ENCODE data around the gene SLC35E4. TPM values are rescaled to one million over a fixed set of nuclear protein-coding genes. Genes with fewer than 3 reads are reported as not detected.
A peak's percentile ranks its signal among the peaks of the same experiment; 100 is the strongest.

SLC35E4 gene
- total and polyA plus RNA-seq, 2 donors from 2014 or later: 1.8 to 3.2 TPM

DNA sequence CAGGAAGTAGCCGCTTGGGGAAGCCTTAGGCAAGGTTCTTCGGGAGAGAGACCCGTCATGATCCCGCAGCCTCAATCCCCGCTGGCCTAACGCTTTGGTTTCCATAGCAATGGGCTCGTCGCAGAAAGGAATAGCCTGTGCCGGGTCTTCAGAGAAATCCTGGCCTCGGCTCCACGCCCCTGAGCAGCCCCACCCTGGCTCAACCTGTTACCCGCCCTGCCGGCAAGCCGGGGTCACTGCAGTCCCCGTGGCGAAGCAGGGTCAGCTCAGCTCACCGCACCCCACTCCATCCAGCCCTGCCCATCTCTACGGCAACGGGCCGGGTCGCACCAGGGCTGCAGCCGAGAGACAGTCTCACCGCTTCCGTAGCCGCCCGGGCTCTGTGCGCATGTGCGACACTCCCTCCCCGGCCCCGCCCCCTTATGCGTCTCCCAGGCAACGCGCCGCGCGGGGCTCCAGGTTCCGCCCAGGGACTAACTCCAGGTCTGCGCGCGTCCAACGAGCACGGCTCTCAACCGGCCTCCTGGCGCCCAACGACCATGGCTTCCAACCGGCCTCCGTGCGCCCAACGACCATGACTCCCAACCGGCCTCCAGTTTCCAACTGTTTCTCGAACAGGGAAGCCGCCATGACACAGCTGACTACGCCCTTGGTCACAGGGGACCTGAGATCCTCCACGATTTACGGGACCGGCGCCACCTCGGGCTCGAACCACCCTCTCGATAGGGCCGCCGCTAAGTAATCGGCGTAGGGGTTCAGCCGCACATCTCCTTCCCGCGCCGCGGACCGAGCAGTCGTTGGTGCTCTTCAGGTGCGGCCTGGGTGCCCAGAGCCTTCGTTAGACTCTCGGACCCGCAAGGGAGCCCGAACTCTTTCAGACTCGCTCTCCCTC lies 32.2 kb downstream of the SLC35E4 start, which contains the start of gene DUSP18:
TSS of gene DUSP18 (minus strand) at position 382 of the 892 bp plus-strand sequence. CDS start 3,872 bp downstream, outside the sequence.
- H3K9me3 ChIP-seq (ENCODE audit: control insufficient read depth in 2 of 3, insufficient read depth in 1 of 3, low read length in 3 of 3): no peaks in the 10 kb centered on the region
- TF ChIP-seq, protein P1, sequence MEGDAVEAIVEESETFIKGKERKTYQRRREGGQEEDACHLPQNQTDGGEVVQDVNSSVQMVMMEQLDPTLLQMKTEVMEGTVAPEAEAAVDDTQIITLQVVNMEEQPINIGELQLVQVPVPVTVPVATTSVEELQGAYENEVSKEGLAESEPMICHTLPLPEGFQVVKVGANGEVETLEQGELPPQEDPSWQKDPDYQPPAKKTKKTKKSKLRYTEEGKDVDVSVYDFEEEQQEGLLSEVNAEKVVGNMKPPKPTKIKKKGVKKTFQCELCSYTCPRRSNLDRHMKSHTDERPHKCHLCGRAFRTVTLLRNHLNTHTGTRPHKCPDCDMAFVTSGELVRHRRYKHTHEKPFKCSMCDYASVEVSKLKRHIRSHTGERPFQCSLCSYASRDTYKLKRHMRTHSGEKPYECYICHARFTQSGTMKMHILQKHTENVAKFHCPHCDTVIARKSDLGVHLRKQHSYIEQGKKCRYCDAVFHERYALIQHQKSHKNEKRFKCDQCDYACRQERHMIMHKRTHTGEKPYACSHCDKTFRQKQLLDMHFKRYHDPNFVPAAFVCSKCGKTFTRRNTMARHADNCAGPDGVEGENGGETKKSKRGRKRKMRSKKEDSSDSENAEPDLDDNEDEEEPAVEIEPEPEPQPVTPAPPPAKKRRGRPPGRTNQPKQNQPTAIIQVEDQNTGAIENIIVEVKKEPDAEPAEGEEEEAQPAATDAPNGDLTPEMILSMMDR (IDR thresholded peaks at IDR 0.05; ENCODE audit: borderline replicate concordance, extremely low read depth, insufficient read depth): no peak
- H3K36me3 ChIP-seq (ENCODE audit: control insufficient read depth in 2 of 3, insufficient read depth in 3 of 3, low read length in 3 of 3): peaks cover 0 to 11% (median 0%) of the 10 kb centered on the region in 3 donors
- no peaks in the 10 kb centered on the region for H3K27me3 ChIP-seq (ENCODE audit: control insufficient read depth, insufficient read depth, low read length)
- H3K4me1 ChIP-seq (ENCODE audit: control insufficient read depth in 2 of 3, insufficient read depth in 2 of 3, low read depth in 1 of 3, low read length in 3 of 3): peaks cover 0 to 7% (median 0%) of the 10 kb centered on the region in 3 donors
- peak within 1 kb of the TSS; percentile 67 to 81 (median 80) for H3K9ac ChIP-seq (ENCODE audit: low read length in 3 of 3)
- peak within 1 kb of the TSS; percentile 75 to 86 (median 81) for H3K4me3 ChIP-seq (ENCODE audit: low read length in 3 of 3)
- H3K27ac ChIP-seq (ENCODE audit: low read depth in 2 of 2, low read length in 2 of 2): peak within 1 kb of the TSS in 1 of 2 donors; percentile 3
- intact Hi-C loops (cut with DNase I): no loop called here
- no peak for FAIRE-seq
- peak; percentile 95 to 97 (median 96) for DNase-seq

DNA sequence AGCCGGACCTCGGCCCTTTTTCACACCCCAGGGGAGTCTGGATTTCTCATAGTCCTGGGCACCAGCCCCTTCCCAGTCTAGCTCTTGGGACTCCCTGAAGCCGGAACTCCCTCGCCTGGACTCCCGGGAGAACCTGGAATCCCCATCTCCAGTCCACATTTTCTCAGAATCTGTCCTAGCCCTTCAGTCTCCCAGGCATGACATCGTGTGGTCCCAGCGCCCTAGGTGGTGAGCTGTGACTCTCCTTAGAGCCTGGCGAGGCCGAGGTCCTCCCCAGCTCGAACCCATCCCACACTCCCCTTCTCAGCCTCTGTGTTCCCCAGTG lies 32.8 kb downstream of the SLC35E4 start:
- TF ChIP-seq, protein P1 (IDR thresholded peaks at IDR 0.05; ENCODE audit: borderline replicate concordance, extremely low read depth, insufficient read depth): no peak
- DNase-seq: no peak
- Histone ChIP-seq H3K27ac (ENCODE audit: low read depth in 2 of 2, low read length in 2 of 2) (no peak overlapping the region), H3K9me3 (ENCODE audit: control insufficient read depth in 2 of 3, insufficient read depth in 1 of 3, low read length in 3 of 3) (no peaks in the 10 kb centered on the region), H3K4me1 (ENCODE audit: control insufficient read depth in 2 of 3, insufficient read depth in 2 of 3, low read depth in 1 of 3, low read length in 3 of 3) (peaks cover 0 to 7% (median 0%) of the 10 kb centered on the region in 3 donors), H3K9ac (ENCODE audit: low read length in 3 of 3) (peak overlapping the region in 2 of 3 donors; percentile 65 to 81), H3K4me3 (ENCODE audit: low read length in 3 of 3) (peak overlapping the region; percentile 75 to 86 (median 81)), H3K36me3 (ENCODE audit: control insufficient read depth in 2 of 3, insufficient read depth in 3 of 3, low read length in 3 of 3) (peaks cover 0 to 8% (median 0%) of the 10 kb centered on the region in 3 donors), H3K27me3 (ENCODE audit: control insufficient read depth, insufficient read depth, low read length) (no peaks in the 10 kb centered on the region)
- intact Hi-C loops (cut with DNase I): no loop called here
- FAIRE-seq: no peak

DNA sequence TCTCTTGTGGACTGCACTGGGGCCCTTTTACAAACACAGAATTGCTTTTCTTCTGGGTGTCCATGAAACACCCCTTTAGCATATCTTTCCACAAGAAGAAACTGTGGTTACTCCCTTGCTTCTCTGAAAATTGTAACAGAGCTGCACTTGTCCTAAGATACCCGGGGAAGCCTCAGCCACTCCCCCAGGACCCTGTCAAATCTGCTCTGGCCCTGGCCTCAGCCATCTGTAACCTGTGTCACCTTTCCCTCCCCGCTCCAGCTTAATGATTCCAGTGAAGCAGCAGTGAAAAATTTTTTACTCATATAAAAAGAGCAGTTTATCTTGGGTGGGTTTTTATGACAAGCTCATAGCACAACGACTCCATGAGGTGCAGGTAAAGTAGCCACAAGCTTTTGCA lies 35.5 kb downstream of the SLC35E4 start:
- DNase-seq (no peak), FAIRE-seq (no peak)
- Histone ChIP-seq H3K9ac (ENCODE audit: low read length in 3 of 3) (no peak overlapping the region), H3K27me3 (ENCODE audit: control insufficient read depth, insufficient read depth, low read length) (no peaks in the 10 kb centered on the region), H3K4me1 (ENCODE audit: control insufficient read depth in 2 of 3, insufficient read depth in 2 of 3, low read depth in 1 of 3, low read length in 3 of 3) (peaks cover 0 to 7% (median 0%) of the 10 kb centered on the region in 3 donors), H3K9me3 (ENCODE audit: control insufficient read depth in 2 of 3, insufficient read depth in 1 of 3, low read length in 3 of 3) (no peaks in the 10 kb centered on the region), H3K36me3 (ENCODE audit: control insufficient read depth in 2 of 3, insufficient read depth in 3 of 3, low read length in 3 of 3) (no peaks in the 10 kb centered on the region), H3K4me3 (ENCODE audit: low read length in 3 of 3) (no peak overlapping the region), H3K27ac (ENCODE audit: low read depth in 2 of 2, low read length in 2 of 2) (no peak overlapping the region)
- intact Hi-C loops (cut with DNase I): no loop called here
- TF ChIP-seq, protein P1 (IDR thresholded peaks at IDR 0.05; ENCODE audit: borderline replicate concordance, extremely low read depth, insufficient read depth): no peak
